ENCODE measurements around the gene SMIM35. TPM values are rescaled to one million over a fixed set of nuclear protein-coding genes. Genes with fewer than 3 reads are reported as not detected.

Gene SMIM35
- polyA plus RNA-seq, result 0.38 TPM

DNA sequence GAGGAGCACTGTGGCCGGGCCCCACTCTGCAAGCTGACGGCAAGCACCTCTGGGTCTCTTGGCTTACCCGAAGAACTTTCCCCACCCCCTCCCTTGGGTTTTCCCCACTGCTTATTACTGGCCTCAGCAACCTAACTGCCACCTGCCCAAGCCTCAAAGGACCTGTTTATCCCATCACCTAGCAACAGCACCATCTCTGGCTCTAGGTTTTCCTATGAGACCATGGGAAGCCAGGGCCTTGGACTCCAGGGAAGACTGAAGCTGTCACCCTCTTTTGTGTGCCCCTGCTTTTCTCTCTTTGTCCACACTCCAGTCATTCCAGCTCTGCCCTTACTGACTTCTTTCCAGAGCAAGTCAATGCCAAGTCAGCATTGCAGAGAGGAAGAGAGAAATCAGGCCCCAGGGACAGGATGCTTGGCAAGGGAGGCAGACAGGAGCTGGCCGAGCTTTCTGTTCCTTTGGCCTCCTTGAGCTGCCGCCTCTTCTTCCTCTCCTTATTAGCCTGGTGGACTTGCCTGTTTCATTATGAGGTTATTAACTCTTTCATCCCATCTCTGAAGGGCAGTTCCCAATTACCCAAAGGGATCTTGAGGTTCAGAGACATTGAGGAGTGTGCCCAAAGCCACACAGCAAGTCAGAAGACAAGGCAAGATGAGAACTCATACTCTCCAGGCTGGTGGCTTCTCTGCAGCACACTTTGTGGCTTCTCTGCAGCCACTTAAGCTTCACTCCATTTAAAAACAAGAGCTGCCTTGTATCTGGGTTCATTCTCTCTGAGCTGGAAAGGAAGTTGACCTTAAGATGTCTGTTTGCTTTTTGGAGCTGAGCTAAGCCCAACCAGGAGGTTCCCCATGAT, at the start of gene SMIM35:
TSS of gene SMIM35 (minus strand) at position 51 of the 856 bp plus-strand sequence. CDS start 206 bp downstream, outside the sequence.
- H3K4me3 Mint-ChIP-seq, result peak within 1 kb of the TSS in 2 of 4 donors; percentile 39 to 80
- H3K36me3 Mint-ChIP-seq, result no peaks in the 10 kb centered on the region
- peaks cover 2 to 10% (median 9%) of the 10 kb centered on the region in 3 donors for H3K9me3 Mint-ChIP-seq
- H3K27me3 Mint-ChIP-seq, result peaks cover 3% of the 10 kb centered on the region
- peak within 1 kb of the TSS in 2 of 3 donors; percentile 10 to 80 for H3K27ac Mint-ChIP-seq
- H3K4me1 Mint-ChIP-seq, result peaks cover 6 to 13% (median 12%) of the 10 kb centered on the region in 3 donors

DNA sequence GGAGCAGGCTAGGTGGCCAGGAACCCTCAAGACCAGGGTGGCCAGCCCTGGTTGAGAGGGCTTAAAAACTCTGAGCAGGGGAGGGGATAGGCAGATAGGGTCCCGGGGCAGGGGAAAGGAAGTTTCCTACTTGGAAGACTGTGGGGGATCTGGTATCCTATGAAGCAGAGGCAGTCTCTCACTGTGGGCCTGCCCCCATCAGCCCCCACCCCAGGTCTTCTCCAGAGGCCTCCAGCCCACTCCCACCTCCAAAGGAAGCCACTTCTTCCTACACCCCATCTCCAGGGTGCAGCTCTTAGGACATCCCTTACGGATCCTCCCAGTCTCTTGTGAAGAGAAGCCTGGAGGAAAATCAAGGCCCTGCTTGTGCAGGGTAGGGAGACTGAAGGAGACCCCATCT, 49.6 kb upstream of the SMIM35 start:
- H3K27me3 Mint-ChIP-seq, result peaks cover 30% of the 10 kb centered on the region
- no peak overlapping the region for H3K27ac Mint-ChIP-seq
- no peak overlapping the region for H3K4me3 Mint-ChIP-seq
- no peaks in the 10 kb centered on the region for H3K9me3 Mint-ChIP-seq
- no peaks in the 10 kb centered on the region for H3K4me1 Mint-ChIP-seq
- no peaks in the 10 kb centered on the region for H3K36me3 Mint-ChIP-seq

DNA sequence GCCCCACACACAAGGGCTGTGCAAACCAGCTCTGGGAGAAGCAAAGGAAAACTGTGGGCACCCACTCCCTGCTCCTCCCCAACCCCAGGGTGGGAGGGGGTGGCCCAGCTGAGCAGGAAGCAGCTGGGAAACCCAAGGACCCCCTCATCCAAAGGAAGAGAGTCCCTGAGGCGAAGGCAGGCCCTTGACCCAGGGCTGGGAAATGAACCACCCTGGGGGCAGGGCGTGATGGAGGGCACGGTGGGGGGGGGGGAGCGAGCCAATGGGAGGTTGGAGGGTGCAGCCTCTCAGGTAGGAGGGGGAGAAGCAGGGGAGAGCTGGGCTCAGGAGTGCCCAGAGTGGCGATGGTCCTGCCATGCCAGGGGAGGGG, 49.0 kb upstream of the SMIM35 start:
- no peaks in the 10 kb centered on the region for H3K4me1 Mint-ChIP-seq

DNA sequence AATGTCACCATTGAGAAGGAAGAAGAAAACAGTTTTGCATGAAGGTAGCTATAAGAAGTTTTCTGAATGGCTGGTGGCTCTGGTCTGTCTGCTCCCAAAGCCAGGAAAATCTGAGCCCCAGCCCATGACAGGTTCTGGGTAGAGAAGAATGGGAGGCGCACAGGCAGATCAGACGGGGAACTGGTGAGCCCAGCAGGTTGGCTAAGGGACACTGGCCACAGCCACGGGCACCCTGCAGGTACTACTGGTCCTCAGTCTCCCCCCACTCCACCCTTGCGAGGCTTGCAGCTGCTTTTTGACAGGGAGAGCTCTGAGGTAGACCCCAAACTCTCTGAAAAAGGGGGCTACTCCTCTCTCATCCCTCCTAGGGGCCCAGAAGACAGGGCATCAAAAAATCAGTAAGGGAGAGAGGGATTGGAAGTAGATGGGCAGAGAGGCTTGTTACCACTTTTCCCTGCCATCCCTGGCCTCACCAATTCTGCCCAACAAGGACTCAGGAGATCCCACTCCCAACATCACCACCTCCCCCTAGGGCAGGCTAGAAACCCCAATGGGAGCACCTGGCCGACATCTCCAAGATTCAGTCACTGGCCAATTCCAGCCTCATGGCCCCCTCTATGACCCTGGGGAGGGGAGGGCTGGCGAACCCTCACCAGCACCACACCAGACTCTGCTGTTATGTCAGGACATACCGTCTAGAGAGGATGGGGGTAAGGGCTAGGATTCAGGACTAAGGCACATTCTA, 48.5 kb upstream of the SMIM35 start:
- no peak overlapping the region for H3K4me3 Mint-ChIP-seq
- H3K4me1 Mint-ChIP-seq, result no peaks in the 10 kb centered on the region
- H3K9me3 Mint-ChIP-seq, result no peaks in the 10 kb centered on the region
- H3K36me3 Mint-ChIP-seq, result no peaks in the 10 kb centered on the region
- H3K27me3 Mint-ChIP-seq, result peaks cover 25% of the 10 kb centered on the region
- peak overlapping the region in 1 of 3 donors; percentile 61 for H3K27ac Mint-ChIP-seq

More for the DNA sequence above, 49.0 kb upstream of the SMIM35 start:
- Mint-ChIP-seq H3K36me3 (no peaks in the 10 kb centered on the region), H3K9me3 (no peaks in the 10 kb centered on the region), H3K27ac (peak overlapping the region in 1 of 3 donors; percentile 61), H3K27me3 (peaks cover 30% of the 10 kb centered on the region), H3K4me3 (no peak overlapping the region)

DNA sequence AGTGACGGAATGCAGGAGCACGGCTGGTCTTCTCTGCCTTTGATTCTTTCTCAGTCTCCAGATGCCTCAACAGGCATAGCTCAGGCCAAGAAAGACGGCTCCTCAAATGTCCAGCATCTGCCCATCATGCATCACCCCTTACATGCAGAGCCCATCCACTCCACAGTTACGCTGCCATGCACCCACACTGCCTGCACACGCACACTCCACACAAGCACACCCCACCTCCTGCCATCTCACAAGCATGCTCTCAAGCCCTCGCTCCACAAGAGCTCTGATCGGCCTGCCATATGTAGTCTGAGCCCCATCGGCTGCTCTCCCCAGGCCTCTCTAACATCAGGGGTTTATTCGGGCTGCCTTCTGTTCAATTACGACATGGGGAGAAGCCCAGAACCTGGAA, 47.1 kb upstream of the SMIM35 start:
- Mint-ChIP-seq H3K27me3 (peaks cover 16% of the 10 kb centered on the region), H3K4me3 (no peak overlapping the region), H3K36me3 (no peaks in the 10 kb centered on the region), H3K9me3 (no peaks in the 10 kb centered on the region), H3K27ac (no peak overlapping the region), H3K4me1 (no peaks in the 10 kb centered on the region)

DNA sequence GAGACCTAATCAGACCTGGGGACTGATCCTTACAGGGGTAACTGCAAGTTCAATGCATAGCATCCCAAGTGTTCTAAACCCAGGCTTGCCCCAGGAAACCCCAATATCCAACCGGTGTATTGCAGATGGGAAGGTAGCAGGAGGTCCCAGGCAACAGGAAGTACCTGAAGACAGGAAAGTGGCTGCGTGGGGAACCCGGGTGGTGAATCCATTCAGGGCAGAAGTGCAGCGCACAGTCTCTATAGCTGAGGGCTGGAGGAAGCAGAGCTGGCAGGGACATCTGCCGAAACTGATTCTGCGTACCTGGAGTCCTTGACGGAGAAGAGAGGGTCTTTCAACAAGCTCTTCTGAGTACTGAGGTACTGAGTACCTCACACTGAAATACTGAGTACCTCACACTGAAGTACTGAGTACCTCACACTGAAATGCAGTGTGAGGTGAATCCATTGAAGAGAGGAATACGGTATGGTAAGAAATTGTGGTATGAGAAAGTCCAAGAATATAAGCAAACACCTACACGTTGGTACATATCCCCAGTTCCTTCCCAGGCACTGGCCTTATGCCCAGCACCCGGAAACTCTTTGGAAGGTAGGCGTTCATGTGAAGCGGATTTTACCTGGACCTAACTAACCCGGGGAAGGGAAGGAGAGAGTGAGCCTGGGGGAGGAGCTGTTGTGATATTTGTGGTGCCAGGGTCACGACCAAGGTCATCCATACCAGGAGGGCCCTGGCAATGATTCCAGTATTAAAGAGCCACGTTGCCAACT, 45.8 kb upstream of the SMIM35 start:
- Mint-ChIP-seq H3K4me1 (no peaks in the 10 kb centered on the region), H3K36me3 (no peaks in the 10 kb centered on the region), H3K27ac (no peak overlapping the region), H3K9me3 (no peaks in the 10 kb centered on the region), H3K27me3 (peaks cover 16% of the 10 kb centered on the region), H3K4me3 (no peak overlapping the region)

DNA sequence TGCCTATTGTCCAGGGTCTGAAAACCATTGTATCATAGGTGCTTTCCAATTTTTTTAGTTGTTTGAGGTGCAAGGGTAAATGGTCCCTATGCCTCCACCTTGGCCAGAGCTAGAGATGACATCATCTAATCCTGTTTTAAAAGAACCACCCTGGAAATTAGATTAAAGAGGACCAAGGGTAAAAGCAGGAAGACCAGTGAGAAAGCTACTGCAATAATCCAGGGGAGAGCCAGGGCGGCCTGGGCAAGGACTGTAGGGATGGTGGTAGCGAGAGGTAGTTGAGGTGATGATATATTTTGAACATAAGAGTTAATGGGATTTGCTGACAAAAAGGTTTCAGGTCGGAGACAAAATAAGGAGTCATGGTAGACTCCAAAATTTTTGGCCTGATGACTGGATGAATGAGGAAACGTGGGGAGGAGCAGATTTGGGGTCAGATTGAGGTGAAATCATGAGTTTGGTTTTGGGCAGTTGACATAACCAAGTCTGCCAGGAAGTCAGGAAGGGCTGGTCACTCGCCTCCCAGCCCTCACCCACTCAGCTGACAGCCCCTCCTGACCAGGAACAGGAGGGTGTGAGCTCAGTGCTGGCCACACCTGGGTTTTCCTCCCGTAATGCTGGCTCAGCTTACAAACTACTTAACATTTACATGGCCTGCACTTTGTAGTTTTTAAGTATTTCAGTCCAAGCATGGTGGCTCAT, 42.9 kb upstream of the SMIM35 start:
- Mint-ChIP-seq H3K4me1 (peaks cover 0 to 1% (median 0%) of the 10 kb centered on the region in 3 donors), H3K27me3 (peaks cover 7% of the 10 kb centered on the region), H3K4me3 (no peak overlapping the region), H3K27ac (no peak overlapping the region), H3K9me3 (no peaks in the 10 kb centered on the region), H3K36me3 (no peaks in the 10 kb centered on the region)

DNA sequence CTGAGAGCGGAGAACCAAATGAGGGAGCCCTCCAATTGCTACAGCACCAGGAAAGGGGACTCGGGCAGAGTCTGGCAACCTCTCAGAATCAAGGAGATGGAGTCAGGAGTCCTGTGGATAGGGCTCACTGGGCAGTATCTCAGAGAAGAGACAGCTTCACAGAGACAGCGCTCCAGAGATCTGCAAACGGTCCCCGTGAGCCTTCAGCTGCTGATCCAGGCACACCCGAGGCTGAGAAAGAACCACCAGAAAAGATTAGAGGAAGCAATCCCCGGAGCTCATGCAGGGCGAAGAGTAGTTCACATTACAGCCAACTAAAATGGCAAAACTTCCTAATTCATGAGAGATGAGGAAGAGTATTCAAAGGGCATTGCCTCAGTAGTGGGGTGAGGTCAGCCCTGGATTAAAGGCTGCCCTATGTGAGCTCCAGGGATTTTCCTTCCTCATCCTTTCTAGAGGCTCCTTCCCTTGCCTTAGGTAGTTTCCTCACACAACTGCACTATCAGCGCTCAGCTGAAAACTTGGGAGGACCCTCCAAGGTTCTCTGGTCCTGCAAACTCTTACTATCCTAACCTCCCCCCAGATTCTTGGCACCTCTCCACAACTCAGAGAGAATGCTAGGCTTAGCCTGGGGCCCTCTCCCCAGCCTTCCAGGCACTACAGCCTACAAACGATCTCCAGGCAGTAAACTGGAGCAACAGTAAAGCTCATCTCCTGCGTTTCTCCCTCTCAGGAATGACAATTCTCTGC, 42.1 kb upstream of the SMIM35 start:
- Mint-ChIP-seq H3K27ac (no peak overlapping the region), H3K9me3 (no peaks in the 10 kb centered on the region), H3K27me3 (peaks cover 4% of the 10 kb centered on the region), H3K4me3 (no peak overlapping the region), H3K36me3 (no peaks in the 10 kb centered on the region), H3K4me1 (peaks cover 0 to 1% (median 0%) of the 10 kb centered on the region in 3 donors)

DNA sequence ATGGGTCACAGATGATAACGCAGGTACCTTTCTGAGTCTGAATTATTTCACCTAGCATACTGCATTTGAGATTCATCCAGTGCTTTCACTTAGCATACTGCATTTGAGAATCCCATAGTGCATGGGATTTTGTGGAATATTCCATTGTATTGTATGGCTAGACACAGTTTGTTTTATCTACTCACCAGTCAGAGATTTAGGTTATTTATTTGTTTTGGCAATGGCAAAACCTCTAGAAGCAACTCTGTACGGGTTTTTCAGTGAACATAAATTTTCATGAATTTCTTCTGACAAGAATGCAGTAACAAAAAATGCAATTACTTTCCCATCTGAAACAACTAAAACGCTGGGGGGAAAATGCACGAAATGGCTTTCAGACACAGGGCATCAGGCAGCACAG, 41.5 kb upstream of the SMIM35 start:
- no peak overlapping the region for H3K27ac Mint-ChIP-seq
- H3K4me3 Mint-ChIP-seq, result no peak overlapping the region
- H3K4me1 Mint-ChIP-seq, result peaks cover 0 to 1% (median 0%) of the 10 kb centered on the region in 3 donors
- no peaks in the 10 kb centered on the region for H3K9me3 Mint-ChIP-seq
- no peaks in the 10 kb centered on the region for H3K36me3 Mint-ChIP-seq
- peaks cover 1% of the 10 kb centered on the region for H3K27me3 Mint-ChIP-seq

DNA sequence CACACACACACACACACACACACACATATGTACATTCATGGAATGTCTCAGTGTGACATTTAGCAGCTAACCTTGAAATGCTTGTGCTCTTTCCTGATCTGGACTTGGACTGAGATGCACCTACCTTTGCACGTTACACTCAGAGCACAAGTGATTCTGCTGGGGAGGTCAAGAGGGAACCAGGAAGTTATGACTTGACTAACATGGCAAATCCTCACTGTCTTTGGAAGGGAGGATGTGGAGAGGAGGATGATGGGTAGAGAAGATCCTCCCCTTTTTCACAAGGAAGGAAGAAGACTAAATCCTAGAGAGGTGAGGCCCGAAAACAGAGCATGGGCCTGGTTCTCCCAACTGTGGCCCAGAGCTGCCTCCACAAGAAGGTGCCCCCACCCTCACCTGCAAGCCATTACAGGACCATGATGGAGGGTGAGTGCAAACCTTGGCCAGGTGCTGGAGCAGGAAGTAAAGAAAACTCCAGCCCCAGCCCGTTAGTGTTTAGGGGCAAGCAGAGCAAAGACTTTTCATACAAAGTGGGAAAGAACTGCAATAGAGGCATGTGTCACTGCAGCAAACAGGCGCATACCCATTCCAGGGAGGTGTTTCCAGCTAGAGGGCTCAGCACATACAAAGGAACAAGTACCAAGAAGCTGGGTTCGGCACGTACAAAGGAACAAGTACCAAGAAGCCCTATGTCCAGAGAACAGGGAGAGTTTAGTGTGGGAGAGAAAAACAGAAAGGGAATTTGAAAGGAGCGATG, 39.5 kb upstream of the SMIM35 start:
- Mint-ChIP-seq H3K36me3 (no peaks in the 10 kb centered on the region), H3K4me1 (peaks cover 0 to 1% (median 0%) of the 10 kb centered on the region in 3 donors), H3K4me3 (no peak overlapping the region)

DNA sequence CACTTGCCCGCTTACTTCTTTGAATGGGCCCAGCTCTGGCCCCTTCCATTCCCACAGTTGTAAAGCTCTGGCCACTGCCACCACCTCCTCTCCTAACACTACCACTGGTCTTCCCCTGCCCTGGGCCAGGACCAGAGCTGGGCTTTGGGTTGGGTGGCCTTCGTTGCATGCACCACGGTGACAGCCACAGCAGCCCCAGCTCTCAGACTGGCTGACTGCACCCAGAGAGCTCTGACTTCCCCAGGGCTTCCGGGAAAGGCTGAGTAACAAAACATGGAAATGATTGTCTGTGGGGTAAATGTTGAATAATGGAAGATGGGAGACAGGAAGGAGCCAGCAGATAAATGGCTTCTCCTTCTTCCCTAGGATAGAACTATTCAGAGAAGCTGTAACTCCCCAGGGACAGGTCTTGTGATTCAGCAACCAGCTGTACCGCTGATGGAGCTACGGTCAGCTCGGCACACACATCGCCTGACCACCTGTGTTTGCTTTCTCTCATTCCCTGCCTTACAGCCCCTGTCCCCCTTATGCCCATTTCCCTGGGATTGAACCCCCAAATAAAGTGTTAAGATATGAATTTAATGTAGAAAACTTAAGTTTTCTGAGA, 38.3 kb upstream of the SMIM35 start:
- Mint-ChIP-seq H3K36me3 (no peaks in the 10 kb centered on the region), H3K9me3 (peaks cover 0 to 7% (median 0%) of the 10 kb centered on the region in 3 donors), H3K27me3 (no peaks in the 10 kb centered on the region), H3K4me3 (no peak overlapping the region), H3K27ac (no peak overlapping the region), H3K4me1 (peaks cover 0 to 1% (median 0%) of the 10 kb centered on the region in 3 donors)

More for the DNA sequence above, 39.5 kb upstream of the SMIM35 start:
- Mint-ChIP-seq H3K27me3 (peaks cover 1% of the 10 kb centered on the region), H3K9me3 (no peaks in the 10 kb centered on the region), H3K27ac (no peak overlapping the region)

DNA sequence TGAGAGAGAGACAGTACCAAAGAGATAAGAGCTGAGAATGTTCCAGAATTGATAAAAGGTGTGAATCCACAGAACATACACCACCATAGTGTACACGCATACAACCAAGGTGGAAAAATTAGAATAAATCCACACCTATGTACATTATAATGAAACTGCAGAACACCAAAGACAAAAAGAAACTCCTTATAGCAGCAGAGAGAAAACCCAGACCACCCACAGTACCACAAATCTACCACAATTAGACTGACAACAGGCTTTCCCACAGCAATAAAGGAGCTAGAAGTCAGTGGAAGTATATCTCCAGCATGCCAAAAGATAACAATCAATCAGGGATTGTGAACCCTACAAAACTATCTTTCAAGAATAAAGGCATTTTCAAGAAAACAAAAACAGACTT, 34.0 kb upstream of the SMIM35 start:
- Mint-ChIP-seq H3K9me3 (peaks cover 0 to 7% (median 0%) of the 10 kb centered on the region in 3 donors), H3K4me3 (no peak overlapping the region), H3K36me3 (no peaks in the 10 kb centered on the region), H3K27ac (no peak overlapping the region), H3K27me3 (peaks cover 5% of the 10 kb centered on the region), H3K4me1 (peaks cover 9 to 12% (median 12%) of the 10 kb centered on the region in 3 donors)

Data from IgD-negative memory B cell (primary cell).